ENCODE results near the gene FLVCR1. TPM values are rescaled to one million over a fixed set of nuclear protein-coding genes. Genes with fewer than 3 reads are reported as not detected.
A peak's percentile ranks its signal among the peaks of the same experiment; 100 is the strongest.
"Not testable (repeated sequence)": the region's sequence is repeated elsewhere in the genome, so short reads cannot be mapped to it uniquely, and the experiment has no call there.

FLVCR1 gene
- polyA plus RNA-seq, 1 donor = 36.3 TPM

- H3K4me1 ChIP-seq (ENCODE audit: control insufficient read depth, insufficient read depth, low read length) = peaks cover 17% of the 10 kb centered on the region
- peak overlapping the region; percentile 95 for H3K4me3 ChIP-seq (ENCODE audit: low read length)
- no peaks in the 10 kb centered on the region for H3K36me3 ChIP-seq (ENCODE audit: control insufficient read depth, insufficient read depth, low read length)
- peak; percentile 15 to 72 for DNase-seq
- 0% methylated on average over 1 of the region's 54 CpGs for WGBS (ENCODE audit: insufficient coverage, low lambda C conversion rate)
- no peaks in the 10 kb centered on the region for H3K27me3 ChIP-seq (ENCODE audit: control insufficient read depth, insufficient read depth, low read length)
- H3K9me3 ChIP-seq (ENCODE audit: control insufficient read depth, low read depth, low read length) = no peaks in the 10 kb centered on the region
- peak overlapping the region; percentile 93 for H3K27ac ChIP-seq (ENCODE audit: low read length)
These were observed 588 bp downstream of the FLVCR1 start for GRCh38 chr1:212858461-212859265.

- DNase-seq = peak; percentile 15 to 52
- H3K4me1 ChIP-seq (ENCODE audit: control insufficient read depth, insufficient read depth, low read length) = peaks cover 17% of the 10 kb centered on the region
- H3K9me3 ChIP-seq (ENCODE audit: control insufficient read depth, low read depth, low read length) = no peaks in the 10 kb centered on the region
- H3K27ac ChIP-seq (ENCODE audit: low read length) = peak overlapping the region; percentile 42
- H3K4me3 ChIP-seq (ENCODE audit: low read length) = peak overlapping the region; percentile 22
- 70% methylated on average over 2 of the region's 5 CpGs for WGBS (ENCODE audit: insufficient coverage, low lambda C conversion rate)
- peaks cover 4% of the 10 kb centered on the region for H3K36me3 ChIP-seq (ENCODE audit: control insufficient read depth, insufficient read depth, low read length)
- no peaks in the 10 kb centered on the region for H3K27me3 ChIP-seq (ENCODE audit: control insufficient read depth, insufficient read depth, low read length)
These were observed 2.9 kb downstream of the FLVCR1 start for GRCh38 chr1:212860713-212861581.

GRCh38 chr1:212862111-212862690 is 4.1 kb downstream of the FLVCR1 start:
- H3K36me3 ChIP-seq (ENCODE audit: control insufficient read depth, insufficient read depth, low read length) = peaks cover 7% of the 10 kb centered on the region
- H3K4me1 ChIP-seq (ENCODE audit: control insufficient read depth, insufficient read depth, low read length) = peaks cover 10% of the 10 kb centered on the region
- no CpG with 5 or more reads among the region's 2 CpGs for WGBS (ENCODE audit: insufficient coverage, low lambda C conversion rate)
- no peaks in the 10 kb centered on the region for H3K27me3 ChIP-seq (ENCODE audit: control insufficient read depth, insufficient read depth, low read length)
- no peak overlapping the region for H3K27ac ChIP-seq (ENCODE audit: low read length)
- H3K9me3 ChIP-seq (ENCODE audit: control insufficient read depth, low read depth, low read length) = no peaks in the 10 kb centered on the region
- H3K4me3 ChIP-seq (ENCODE audit: low read length) = no peak overlapping the region
- DNase-seq = no peak

- not testable (repeated sequence) for H3K4me1 ChIP-seq (ENCODE audit: control insufficient read depth, insufficient read depth, low read length); H3K27me3 ChIP-seq (ENCODE audit: control insufficient read depth, insufficient read depth, low read length); H3K9me3 ChIP-seq (ENCODE audit: control insufficient read depth, low read depth, low read length); H3K36me3 ChIP-seq (ENCODE audit: control insufficient read depth, insufficient read depth, low read length); H3K27ac ChIP-seq (ENCODE audit: low read length); H3K4me3 ChIP-seq (ENCODE audit: low read length); DNase-seq
- no CpG with 5 or more reads among the region's 10 CpGs for WGBS (ENCODE audit: insufficient coverage, low lambda C conversion rate)
These were observed 5.3 kb downstream of the FLVCR1 start for GRCh38 chr1:212863345-212863744.

GRCh38 chr1:212864201-212864600 is 6.1 kb downstream of the FLVCR1 start:
- Histone ChIP-seq H3K36me3 (ENCODE audit: control insufficient read depth, insufficient read depth, low read length) (peaks cover 11% of the 10 kb centered on the region), H3K27ac (ENCODE audit: low read length) (no peak overlapping the region)
- WGBS (ENCODE audit: insufficient coverage, low lambda C conversion rate) = no CpG with 5 or more reads among the region's 4 CpGs

GRCh38 chr1:212867192-212867591 is 9.1 kb downstream of the FLVCR1 start:
- Histone ChIP-seq H3K4me1 (ENCODE audit: control insufficient read depth, insufficient read depth, low read length) (no peaks in the 10 kb centered on the region), H3K27me3 (ENCODE audit: control insufficient read depth, insufficient read depth, low read length) (no peaks in the 10 kb centered on the region), H3K36me3 (ENCODE audit: control insufficient read depth, insufficient read depth, low read length) (peaks cover 28% of the 10 kb centered on the region), H3K9me3 (ENCODE audit: control insufficient read depth, low read depth, low read length) (no peaks in the 10 kb centered on the region), H3K27ac (ENCODE audit: low read length) (no peak overlapping the region), H3K4me3 (ENCODE audit: low read length) (no peak overlapping the region)
- DNase-seq = no peak
- WGBS (ENCODE audit: insufficient coverage, low lambda C conversion rate) = 50% methylated on average over 1 of the region's 1 CpG

More at GRCh38 chr1:212864201-212864600, 6.1 kb downstream of the FLVCR1 start:
- Histone ChIP-seq H3K4me3 (ENCODE audit: low read length) (no peak overlapping the region), H3K9me3 (ENCODE audit: control insufficient read depth, low read depth, low read length) (no peaks in the 10 kb centered on the region), H3K4me1 (ENCODE audit: control insufficient read depth, insufficient read depth, low read length) (peaks cover 10% of the 10 kb centered on the region), H3K27me3 (ENCODE audit: control insufficient read depth, insufficient read depth, low read length) (no peaks in the 10 kb centered on the region)
- no peak for DNase-seq

GRCh38 chr1:212871976-212872375 is 13.9 kb downstream of the FLVCR1 start:
- no peaks in the 10 kb centered on the region for H3K27me3 ChIP-seq (ENCODE audit: control insufficient read depth, insufficient read depth, low read length)
- no peak for DNase-seq
- no CpG with 5 or more reads among the region's 1 CpG for WGBS (ENCODE audit: insufficient coverage, low lambda C conversion rate)
- H3K4me3 ChIP-seq (ENCODE audit: low read length) = no peak overlapping the region
- peaks cover 50% of the 10 kb centered on the region for H3K36me3 ChIP-seq (ENCODE audit: control insufficient read depth, insufficient read depth, low read length)
- no peaks in the 10 kb centered on the region for H3K9me3 ChIP-seq (ENCODE audit: control insufficient read depth, low read depth, low read length)
- H3K4me1 ChIP-seq (ENCODE audit: control insufficient read depth, insufficient read depth, low read length) = no peaks in the 10 kb centered on the region
- H3K27ac ChIP-seq (ENCODE audit: low read length) = no peak overlapping the region

- Histone ChIP-seq H3K36me3 (ENCODE audit: control insufficient read depth, insufficient read depth, low read length) (peaks cover 48% of the 10 kb centered on the region), H3K4me3 (ENCODE audit: low read length) (no peak overlapping the region), H3K4me1 (ENCODE audit: control insufficient read depth, insufficient read depth, low read length) (no peaks in the 10 kb centered on the region), H3K27ac (ENCODE audit: low read length) (no peak overlapping the region), H3K27me3 (ENCODE audit: control insufficient read depth, insufficient read depth, low read length) (no peaks in the 10 kb centered on the region), H3K9me3 (ENCODE audit: control insufficient read depth, low read depth, low read length) (no peaks in the 10 kb centered on the region)
- no peak for DNase-seq
- WGBS (ENCODE audit: insufficient coverage, low lambda C conversion rate) = 100% methylated on average over 2 of the region's 2 CpGs
These were observed 15.4 kb downstream of the FLVCR1 start for GRCh38 chr1:212873518-212873917.

- H3K36me3 ChIP-seq (ENCODE audit: control insufficient read depth, insufficient read depth, low read length) = peaks cover 29% of the 10 kb centered on the region
- no CpG with 5 or more reads among the region's 6 CpGs for WGBS (ENCODE audit: insufficient coverage, low lambda C conversion rate)
These were observed 20.3 kb downstream of the FLVCR1 start for GRCh38 chr1:212878418-212878817.

GRCh38 chr1:212879947-212880690 is 22.0 kb downstream of the FLVCR1 start:
- peaks cover 29% of the 10 kb centered on the region for H3K36me3 ChIP-seq (ENCODE audit: control insufficient read depth, insufficient read depth, low read length)

More at GRCh38 chr1:212878418-212878817, 20.3 kb downstream of the FLVCR1 start:
- Histone ChIP-seq H3K4me3 (ENCODE audit: low read length) (no peak overlapping the region), H3K9me3 (ENCODE audit: control insufficient read depth, low read depth, low read length) (no peaks in the 10 kb centered on the region), H3K27ac (ENCODE audit: low read length) (no peak overlapping the region), H3K4me1 (ENCODE audit: control insufficient read depth, insufficient read depth, low read length) (no peaks in the 10 kb centered on the region), H3K27me3 (ENCODE audit: control insufficient read depth, insufficient read depth, low read length) (no peaks in the 10 kb centered on the region)
- no peak for DNase-seq

More at GRCh38 chr1:212879947-212880690, 22.0 kb downstream of the FLVCR1 start:
- Histone ChIP-seq H3K4me1 (ENCODE audit: control insufficient read depth, insufficient read depth, low read length) (no peaks in the 10 kb centered on the region), H3K27ac (ENCODE audit: low read length) (no peak overlapping the region), H3K4me3 (ENCODE audit: low read length) (no peak overlapping the region), H3K27me3 (ENCODE audit: control insufficient read depth, insufficient read depth, low read length) (no peaks in the 10 kb centered on the region), H3K9me3 (ENCODE audit: control insufficient read depth, low read depth, low read length) (no peaks in the 10 kb centered on the region)
- WGBS (ENCODE audit: insufficient coverage, low lambda C conversion rate) = no CpG with 5 or more reads among the region's 6 CpGs
- no peak for DNase-seq

All from large intestine (tissue), 3 donors.